HG02870 (cell line): ENCODE measurements around the gene MDGA2.
A peak's percentile ranks its signal among the peaks of the same experiment; 100 is the strongest.
"Not testable (repeated sequence)": the region's sequence is repeated elsewhere in the genome, so short reads cannot be mapped to it uniquely, and the experiment has no call there.

Experiments used
- ATAC-seq: cut with Tn5 transposase; IDR thresholded peaks from one replicate; pipeline ENCODE4 v1.9.1; 2021; ENCODE audit warnings: mild to moderate bottlenecking, moderate library complexity; ENCODE audit not compliant: unreplicated experiment

The MDGA2 gene

DNA sequence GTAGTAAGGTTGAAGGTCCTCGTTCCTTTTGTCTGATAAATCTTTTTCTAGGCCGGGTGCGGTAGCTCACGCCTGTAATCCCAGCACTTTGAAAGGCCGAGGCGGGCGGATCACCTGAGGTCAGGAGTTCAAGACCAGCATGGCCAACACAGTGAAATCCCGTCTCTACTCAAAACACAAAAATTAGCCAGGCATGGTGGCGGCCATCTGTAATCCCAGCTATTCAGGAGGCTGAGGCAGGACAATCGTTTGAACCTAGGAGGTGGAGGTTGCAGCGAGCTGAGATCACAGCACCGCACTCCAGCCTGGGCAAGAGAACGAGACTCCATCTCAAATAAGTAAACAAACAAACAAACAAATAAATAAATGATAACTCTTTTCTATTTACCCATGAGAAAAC is 51.3 kb downstream of the MDGA2 start:
- not testable (repeated sequence) for ATAC-seq

DNA sequence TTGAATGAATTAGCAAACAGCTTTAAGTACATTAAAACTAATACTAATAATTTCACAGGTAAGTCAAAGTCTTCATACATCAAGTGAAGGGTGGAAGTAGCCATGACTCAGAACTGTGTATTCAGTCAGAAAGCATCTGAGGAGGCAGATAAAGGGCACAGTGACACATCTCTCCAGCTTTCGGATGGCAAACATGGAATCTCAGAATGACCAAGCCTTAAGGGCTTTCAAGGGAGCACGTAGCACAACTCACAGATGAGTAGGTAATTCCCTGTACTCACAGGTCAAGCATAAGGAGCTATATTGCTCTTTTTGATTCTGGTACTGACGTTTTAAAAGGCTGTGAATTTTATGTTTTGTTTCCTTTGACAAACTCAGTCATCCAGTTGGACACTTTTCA is 56.0 kb downstream of the MDGA2 start:
- no peak for ATAC-seq

DNA sequence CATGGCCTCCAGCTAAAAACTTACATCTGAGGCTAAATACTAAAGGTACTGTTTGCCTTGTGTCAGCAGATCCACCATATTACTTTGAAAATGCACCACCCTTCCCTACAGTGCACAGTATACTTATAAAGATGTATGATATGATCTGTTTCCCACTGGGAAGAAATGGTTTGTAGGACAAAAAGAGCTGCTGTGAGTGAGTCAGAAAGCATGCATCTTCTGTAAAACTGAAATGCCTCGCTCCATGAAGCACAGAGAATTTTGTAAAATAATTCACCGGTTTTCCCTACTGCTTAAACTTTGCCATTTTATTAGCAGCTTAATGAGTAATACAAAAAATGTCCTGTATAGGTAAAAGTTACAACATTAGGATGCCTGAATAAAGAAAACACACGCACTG is 68.8 kb downstream of the MDGA2 start:
- ATAC-seq: no peak

DNA sequence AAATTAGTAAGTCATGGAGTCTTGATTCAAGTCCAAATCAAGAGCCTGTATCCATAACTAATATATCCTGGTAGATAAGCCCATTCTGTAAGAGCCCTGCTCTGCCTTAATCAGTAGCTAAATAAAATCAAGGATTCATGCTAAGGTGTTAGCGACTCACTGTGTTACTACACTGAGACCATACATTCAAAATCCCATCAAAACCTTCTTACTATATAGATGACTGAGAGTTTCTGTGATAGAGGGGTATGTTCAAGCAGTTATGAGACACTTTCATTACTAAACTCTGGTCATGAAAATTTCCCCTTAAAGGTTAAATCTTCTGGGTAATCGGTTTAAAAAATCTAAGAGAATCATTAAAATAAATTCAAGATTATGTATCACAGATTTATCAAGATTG is 78.5 kb downstream of the MDGA2 start:
- ATAC-seq: peak; percentile 22

DNA sequence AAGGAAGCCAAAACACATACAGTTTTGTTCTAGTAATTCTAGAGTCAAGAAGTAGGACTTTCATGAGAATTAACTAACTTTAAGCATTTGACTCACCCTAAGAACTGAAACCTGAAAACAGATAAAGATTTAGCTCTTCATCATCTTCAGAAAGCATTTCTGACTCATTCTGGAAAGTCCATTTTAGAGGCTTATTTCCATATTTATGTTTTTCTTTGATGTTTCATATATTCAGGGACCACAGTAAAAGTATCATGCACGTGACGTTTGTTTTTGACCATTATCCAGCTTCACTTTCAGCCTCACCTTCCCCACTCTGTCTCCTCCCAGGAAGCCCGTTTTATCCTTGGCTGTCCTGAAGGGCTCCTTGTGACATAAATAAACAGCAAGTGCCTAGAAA is 79.2 kb downstream of the MDGA2 start:
- ATAC-seq: peak; percentile 88

DNA sequence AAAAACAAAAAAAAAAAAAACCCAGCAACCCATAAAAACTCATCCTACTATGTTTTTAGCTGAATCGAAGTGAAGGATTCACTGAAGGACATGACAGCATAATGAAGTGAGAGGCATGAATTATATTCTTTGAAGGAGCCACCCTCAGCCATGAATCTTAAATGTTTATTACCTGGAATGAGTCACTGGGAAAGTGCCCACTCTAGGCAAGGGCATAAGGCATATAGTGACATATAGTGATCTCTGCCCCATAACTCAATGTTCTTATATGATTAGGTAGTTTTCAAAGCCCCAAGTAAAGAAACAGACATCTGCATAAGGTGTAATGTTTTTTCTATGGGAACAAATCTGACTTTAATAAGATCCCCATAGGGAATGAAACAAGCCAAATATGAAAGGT is 79.9 kb downstream of the MDGA2 start:
- no peak for ATAC-seq

DNA sequence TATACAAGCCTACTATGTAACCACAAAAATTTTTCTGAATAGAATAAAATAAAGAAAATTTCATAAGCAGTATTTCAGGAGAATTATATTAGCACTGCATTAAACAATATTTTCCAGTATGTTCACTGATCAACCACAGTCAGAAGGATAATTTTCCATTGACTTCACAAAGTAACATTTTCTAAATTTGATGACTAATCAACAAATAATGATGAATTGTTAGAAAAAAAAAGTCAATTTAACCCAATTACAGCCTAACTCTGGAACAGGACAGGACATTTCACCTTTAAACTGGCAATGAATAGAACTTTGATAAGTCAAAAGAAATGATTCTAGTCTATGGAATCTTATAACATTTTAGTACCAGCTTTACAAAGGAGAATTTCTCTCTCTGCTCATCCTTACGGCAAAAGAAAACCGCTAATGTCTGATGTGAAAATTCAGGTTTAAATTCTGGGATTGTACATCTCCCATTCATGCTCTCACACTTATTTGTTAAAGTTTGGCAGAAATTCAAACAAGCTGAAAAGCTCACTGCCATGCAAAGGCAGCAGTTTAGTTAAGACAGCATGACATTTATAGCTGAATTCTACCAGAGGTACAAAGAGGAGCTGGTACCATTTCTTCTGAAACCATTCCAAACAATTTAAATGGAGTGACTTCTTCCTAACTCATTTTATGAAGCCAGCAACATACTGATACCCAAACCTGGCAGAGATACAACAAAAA is 84.5 kb downstream of the MDGA2 start:
- ATAC-seq: no peak

DNA sequence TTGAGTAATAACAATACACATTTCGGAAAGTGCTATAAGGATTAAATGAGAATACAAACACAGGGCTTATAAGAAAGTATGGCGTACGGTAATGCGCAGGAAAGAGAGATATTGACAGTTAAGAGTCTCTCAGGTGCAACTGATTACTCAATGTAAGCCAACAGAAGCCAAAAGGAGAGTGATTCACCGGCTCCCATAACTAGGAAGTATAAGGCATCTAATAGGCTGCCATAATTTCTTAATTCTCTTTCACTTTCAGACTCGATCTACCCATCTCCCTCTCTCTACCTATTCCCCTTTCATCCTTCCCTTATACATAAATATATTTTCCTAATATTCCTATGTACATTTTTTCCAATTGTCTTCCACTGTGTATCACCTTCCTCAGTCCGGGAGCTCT is 90.0 kb downstream of the MDGA2 start:
- no peak for ATAC-seq

DNA sequence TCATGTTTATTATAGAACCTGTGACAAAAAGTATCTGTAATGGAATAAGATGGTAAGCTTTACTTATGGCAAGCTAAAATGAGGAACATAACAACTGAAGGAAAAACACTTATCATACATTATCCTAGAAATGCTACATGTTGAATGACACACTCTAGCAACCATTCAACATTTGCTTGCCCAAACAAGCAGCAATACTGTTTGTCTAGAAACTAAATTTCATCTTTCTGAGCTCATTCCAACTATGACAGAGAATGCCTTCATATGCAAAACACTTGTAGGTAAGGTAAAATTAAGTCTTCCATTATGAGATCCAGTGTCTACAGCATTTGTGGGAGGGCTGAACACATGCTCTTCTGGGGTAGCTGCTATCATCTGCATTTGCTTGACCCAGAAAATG is 108.1 kb downstream of the MDGA2 start:
- no peak for ATAC-seq

DNA sequence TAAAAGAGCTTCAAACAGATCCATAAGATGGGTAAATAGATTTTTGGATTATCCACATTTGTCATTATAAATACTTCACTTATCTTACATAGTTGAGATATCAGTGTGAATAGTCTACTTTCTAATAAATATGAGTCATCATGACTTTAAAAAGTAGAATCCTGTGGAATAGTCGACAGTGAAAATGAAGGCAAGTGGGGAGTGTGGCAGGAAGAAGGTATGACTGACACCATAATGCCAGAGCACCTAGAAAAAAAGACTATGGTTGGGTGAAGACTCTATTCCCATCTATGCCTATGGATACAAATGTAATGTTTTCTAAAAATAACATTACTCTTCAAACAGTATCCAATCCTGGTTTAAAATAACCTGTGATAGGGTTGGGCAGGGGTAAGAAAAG is 117.5 kb downstream of the MDGA2 start:
- no peak for ATAC-seq

DNA sequence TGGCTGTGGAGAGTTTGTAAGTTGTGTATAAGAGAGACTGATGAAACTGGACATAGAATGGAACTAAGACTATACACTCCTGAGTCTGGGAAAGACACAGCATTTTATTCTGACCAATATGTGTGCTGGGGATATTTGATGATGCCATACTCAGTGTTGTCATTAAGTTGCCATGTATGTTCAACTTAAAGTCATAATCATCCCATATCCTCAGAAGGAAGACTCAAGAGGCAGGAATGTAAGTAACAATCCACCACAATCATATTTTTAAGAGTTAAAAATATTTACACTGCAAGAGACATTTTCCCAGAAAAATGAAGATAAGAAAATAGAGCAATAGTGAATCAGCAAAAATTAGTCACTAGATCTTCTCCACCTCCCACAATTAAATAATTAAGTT is 120.1 kb downstream of the MDGA2 start:
- ATAC-seq: no peak

DNA sequence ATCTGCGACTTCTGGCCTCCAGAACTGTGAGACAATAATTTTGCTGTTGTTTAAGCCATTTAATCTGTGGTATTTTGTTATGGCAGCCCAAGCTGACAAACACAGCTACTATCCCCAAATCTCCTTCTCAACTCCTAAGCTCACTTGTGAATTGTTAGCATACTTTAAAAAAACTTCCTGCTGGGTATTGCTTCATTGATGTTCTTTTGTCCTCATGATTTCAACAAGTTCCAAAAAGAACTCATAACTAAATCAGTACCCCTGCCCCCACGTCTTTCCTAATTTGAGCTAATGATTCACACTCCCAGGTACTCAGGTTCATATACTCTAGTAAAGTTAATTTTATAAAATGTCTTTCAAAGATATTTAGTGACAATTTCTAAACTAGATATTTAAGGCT is 125.5 kb downstream of the MDGA2 start:
- ATAC-seq: no peak

DNA sequence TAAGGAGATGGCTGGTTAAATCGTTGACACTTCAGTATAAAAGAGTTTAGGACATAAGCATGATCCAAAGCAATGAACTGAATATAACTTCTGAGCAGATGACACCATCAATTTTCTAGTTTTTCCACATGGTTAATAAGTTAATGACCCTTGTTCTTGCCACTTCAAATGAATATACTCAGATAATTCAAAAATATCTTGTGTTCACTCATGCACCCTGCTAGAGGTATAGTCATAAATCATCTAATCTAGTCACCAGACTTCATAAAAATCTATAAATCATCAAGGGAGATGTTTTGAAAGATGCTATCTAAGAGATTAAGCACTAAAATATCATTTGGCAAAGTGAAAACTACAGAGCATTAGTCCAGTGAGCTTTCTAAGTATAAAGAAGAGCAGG is 131.9 kb downstream of the MDGA2 start:
- ATAC-seq: no peak

DNA sequence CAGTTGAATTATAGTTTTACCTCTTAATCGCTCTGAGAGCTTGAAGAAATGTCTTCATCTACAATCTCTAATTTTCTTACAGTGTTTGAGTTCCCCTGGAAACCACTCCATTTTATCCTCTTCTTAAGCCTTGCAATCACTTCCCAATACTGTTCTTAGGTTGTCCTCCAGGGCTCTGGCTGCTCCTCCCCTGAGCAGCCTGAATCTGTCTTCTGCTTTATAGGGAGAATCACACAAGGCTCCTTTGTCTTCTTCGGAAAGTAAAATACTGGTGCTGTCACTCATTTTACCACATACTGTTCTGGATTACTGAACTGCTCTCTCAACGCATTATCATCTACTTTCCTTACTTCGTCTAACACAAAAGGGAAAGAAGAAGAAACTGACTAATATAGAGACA is 133.7 kb downstream of the MDGA2 start:
- ATAC-seq: no peak

DNA sequence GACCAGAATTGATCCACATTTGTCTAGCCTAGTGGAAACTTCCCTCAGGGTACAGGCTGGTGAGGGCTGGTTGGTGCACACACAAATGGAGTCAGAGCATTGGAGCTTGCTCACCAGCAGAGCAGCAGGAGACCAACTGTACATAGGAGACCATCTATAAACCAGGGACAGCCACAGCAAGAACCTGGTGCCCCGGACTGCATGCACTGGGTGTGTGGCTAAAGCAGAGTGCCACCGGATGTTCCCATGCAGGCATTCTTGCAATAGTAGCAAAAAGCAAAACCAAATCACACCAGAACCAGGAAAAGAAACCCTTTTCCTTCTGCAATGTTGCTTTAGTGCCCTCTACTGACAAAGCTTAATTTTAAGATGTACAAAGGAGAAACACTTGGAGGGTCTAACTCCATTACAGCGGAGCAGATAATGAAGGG is 136.4 kb downstream of the MDGA2 start:
- ATAC-seq: no peak

DNA sequence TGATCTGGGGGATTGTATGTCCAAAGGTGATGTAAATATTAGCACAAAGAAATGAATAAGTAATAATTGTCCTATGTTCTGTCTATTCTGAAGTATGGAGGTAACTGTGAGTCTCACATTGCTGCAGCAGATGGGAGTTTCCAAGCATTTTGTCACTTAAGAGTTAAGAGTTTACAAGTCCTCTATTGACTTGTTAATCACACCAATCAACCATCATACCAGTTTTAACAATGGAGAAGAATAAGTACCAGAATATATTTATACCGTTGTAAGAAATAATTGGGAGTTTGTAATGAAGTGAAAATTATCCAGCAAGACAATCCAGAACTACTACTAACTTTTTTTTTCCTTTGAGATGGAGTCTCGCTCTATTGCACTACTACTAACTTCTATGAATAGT is 139.1 kb downstream of the MDGA2 start:
- ATAC-seq: no peak

DNA sequence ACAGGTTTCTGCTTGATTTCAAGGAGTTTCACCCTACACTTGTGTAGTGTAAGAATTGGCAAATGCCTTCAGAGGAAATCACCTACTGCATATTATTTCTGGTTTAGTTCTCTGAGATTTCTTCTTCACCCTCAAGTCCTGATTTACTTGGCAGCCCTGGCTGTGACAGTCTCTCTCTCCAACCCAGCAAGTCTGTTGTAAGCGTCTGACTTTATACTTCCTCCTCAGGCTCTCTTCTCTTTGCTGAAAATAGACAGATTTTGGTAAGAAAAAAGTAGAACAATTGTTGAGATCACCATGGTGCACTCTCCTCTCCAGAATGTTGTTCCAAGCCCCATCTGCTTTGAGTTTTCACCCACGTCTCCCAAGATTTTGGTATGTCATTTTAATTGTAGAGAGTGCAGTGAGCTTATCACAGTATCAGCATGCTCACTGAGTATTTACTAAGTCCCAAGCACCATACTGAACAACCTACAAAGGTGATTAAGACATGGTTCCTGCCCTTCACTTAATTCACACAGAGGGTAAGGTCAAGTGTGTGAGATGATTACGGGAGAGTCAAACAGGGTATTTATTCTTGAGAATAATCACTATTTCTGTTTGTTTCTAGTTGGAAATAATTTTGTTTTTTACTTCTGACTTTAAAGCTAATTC is 148.7 kb downstream of the MDGA2 start:
- ATAC-seq: no peak

DNA sequence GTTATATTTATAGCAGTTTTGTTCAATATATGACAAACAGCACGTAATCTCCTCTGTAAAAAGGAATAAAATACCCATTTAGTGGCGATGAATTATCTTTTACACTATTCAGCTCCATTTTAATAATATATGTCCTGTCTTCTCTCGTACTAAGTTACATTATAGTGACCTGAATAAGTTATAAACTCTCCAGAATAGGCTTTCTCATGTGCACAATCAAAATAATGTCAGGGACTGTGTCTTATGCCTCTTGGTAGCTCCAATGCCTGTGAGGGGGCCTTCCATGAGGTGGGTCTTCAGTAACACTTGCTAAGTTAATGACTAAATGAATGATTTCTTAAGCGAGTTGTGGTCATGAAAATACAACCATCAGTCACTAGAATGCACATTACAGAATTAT is 150.9 kb downstream of the MDGA2 start:
- no peak for ATAC-seq

DNA sequence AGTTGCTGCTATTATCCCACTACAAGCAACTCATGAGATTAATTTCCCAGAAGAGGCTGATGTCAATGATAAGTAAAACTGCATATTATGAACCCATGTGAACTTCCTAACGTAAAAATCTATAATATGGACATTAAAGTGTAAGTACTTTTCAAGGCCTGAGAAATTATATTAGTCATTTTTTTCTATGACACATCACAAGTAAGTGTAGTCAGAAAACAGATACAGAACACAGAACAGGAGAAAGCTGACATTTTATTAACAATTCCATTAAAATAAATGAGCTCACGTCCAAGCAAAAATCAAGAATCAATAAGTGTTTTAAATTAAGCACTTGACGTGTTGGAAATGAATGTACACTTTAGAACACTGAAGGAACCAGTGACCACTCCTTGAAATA is 155.0 kb downstream of the MDGA2 start:
- ATAC-seq: no peak

DNA sequence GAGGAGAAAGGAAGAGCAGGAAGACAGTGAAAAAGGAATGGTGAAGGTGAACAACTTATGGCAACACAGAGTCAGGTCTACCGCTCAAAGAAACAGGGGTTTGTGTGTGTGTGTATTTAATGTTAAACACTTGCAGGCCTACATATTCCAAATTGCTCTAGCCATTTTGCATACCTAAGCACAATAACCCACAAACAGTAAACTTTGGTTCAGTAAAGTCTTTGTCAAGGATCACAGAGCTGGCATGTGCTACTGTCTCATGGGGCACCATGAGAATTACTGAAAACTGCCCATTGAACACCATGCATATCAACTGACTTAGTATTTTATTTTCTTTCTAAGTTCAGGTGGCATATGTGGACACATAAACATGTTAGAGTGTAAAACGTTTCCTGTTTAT is 163.6 kb downstream of the MDGA2 start:
- ATAC-seq: no peak

DNA sequence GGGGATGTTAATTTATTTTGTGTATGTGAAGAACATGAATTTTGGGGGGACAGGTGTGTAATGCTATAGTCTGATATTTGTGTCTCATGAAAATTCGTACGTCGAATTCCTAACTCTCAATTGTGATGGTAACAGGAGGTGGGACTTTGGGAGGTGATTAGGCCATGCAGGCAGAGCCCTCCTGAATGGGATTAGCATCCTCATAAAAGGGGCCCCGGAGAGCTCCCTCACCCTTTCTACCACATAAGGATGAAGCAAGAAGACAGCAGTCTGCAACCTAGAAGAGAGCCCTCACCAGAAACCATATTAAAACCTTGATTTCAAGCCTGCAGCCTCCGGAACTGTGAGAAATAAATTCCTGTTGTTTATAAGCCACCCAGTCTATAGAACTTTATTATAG is 165.4 kb downstream of the MDGA2 start:
- no peak for ATAC-seq

DNA sequence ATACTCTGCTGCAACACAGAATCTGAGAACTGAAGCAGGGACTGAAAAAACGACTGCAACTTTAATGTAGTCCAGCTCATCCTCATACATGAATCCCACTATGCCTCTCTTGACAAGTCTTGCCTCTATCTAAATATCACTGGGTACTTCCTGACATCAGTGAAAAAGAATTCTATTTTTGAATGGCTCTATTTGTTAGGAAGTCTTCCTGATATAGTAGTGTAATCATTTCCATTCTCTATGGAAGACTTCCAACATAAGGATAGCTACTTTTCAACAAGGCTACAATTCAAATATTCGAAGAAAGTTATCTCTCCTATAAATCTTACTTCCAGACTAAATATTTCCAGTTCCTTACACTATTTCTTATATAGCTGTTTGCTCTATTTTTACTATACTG is 167.5 kb downstream of the MDGA2 start:
- no peak for ATAC-seq

DNA sequence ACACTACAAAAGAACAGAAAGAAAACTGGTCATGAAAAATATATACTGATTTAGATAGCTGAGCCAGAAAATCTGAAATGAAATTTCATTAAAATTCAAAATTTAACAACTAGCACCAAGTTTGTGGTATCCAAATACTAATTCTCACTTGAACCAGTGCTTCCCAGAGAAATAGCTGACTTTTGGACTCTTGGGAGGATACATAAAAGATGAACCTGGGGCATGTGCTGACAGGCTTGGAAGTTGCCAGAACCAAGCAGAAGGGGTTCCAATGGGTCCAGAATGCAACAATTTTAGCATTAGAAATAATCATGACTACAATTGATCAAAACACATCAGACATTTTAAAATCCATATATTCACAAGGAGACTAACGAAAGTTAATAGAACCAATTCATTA is 175.0 kb downstream of the MDGA2 start:
- ATAC-seq: no peak
